Measurements from ENCODE around the gene PCDHB12.
"Not testable (repeated sequence)": the region's sequence is repeated elsewhere in the genome, so short reads cannot be mapped to it uniquely, and the experiment has no call there.

Gene PCDHB12

GRCh38 chr5:141208478-141208877 is at the start of gene PCDHB12:
Gene PCDHB12 (plus strand): TSS chr5:141208719. CDS start chr5:141208908, 189 bp downstream.
- no peak for TF ChIP-seq CTCF (IDR thresholded peaks at IDR 0.05; ENCODE audit: extremely low read depth, missing control alignments)
- no peak for DNase-seq (ENCODE audit: low spot score)

DNA sequence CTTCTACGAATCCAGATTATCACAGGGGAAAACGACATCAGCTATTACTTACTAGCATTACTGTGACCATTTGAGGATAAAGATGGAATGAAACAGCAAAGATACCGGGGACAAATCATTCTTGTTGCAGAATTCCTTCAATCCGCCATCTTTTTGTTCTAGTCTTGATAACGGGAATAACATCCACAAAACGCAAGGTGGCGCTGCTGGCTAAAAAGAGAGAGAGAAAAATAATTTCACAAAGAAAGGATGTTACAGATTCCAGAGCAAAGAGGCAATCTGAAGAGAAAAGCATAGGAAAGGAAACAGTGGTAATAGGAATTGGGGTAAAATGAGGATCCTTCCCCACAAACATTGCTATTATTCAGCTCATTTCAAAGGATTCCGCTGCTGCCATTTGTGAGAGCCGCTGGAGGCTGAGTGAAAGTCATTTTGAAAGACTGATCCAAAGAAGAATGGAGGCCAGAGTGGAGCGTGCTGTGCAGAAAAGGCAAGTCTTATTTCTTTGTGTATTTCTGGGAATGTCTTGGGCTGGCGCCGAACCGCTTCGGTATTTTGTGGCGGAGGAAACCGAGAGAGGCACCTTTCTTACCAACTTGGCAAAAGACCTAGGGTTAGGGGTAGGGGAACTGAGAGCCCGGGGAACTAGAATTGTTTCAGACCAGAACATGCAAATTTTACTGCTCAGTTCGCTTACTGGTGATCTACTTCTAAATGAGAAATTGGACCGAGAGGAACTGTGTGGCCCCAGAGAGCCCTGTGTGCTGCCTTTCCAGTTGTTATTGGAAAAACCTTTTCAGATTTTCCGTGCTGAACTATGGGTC is 35.9 kb upstream of the PCDHB12 start, which contains the start of gene PCDHB7:
Gene PCDHB7 (plus strand): TSS at position 264 of the 824 bp plus-strand sequence. CDS start 192 bp downstream, at position 456.
- DNase-seq (ENCODE audit: low spot score): no peak
- no peak for TF ChIP-seq CTCF (IDR thresholded peaks at IDR 0.05; ENCODE audit: extremely low read depth, missing control alignments)

DNA sequence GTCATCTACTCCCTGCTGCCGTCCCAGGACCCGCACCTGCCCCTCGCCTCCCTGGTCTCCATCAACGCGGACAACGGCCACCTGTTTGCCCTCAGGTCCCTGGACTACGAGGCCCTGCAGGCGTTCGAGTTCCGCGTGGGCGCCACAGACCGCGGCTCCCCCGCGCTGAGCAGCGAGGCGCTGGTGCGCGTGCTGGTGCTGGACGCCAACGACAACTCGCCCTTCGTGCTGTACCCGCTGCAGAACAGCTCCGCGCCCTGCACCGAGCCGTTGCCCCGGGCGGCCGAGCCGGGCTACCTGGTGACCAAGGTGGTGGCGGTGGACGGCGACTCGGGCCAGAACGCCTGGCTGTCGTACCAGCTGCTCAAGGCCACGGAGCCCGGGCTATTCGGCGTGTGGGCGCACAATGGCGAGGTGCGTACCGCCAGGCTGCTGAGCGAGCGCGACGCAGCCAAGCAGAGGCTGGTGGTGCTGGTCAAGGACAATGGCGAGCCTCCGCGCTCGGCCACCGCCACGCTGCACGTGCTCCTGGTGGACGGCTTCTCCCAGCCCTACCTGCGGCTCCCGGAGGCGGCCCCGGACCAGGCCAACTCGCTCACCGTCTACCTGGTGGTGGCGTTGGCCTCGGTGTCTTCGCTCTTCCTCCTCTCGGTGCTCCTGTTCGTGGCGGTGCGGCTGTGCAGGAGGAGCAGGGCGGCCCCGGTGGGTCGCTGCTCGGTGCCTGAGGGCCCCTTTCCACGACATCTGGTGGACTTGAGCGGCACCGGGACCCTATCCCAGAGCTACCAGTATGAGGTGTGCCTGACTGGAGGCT is 34.0 kb upstream of the PCDHB12 start:
- not testable (repeated sequence) for DNase-seq (ENCODE audit: low spot score)

- TF ChIP-seq CTCF (IDR thresholded peaks at IDR 0.05; ENCODE audit: extremely low read depth, missing control alignments): no peak
These were observed 32.6 kb upstream of the PCDHB12 start for GRCh38 chr5:141175933-141176332.

DNA sequence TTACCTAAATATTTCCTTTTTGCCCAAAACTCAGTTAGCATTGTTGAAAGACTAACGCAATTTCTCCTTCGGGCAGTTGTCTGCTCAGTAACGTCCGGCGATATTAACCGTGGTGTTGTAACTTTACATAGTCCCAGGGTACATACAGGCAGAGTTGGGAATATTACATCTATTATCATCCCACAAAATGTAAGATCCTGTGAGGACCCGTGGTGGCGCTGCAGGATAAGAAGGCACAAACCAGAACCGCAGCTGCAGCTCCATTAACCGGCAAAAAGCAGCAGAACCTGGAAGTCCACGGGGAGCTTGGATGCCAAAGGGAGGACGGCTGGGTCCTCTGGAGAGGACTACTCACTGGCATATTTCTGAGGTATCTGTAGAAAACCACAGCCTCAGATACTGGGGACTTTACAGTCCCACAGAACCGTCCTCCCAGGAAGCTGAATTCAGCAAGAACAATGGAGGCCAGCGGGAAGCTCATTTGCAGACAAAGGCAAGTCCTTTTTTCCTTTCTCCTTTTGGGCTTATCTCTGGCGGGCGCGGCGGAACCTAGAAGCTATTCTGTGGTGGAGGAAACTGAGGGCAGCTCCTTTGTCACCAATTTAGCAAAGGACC is 30.8 kb upstream of the PCDHB12 start, which contains the start of gene PCDHB8:
Gene PCDHB8 (plus strand): TSS at position 214 of the 615 bp plus-strand sequence. CDS start 245 bp downstream, at position 459.
- DNase-seq (ENCODE audit: low spot score): not testable (repeated sequence)

More at GRCh38 chr5:141175933-141176332, 32.6 kb upstream of the PCDHB12 start:
- no peak for DNase-seq (ENCODE audit: low spot score)

GRCh38 chr5:141179371-141179770 is 29.1 kb upstream of the PCDHB12 start:
- DNase-seq (ENCODE audit: low spot score): not testable (repeated sequence)

DNA sequence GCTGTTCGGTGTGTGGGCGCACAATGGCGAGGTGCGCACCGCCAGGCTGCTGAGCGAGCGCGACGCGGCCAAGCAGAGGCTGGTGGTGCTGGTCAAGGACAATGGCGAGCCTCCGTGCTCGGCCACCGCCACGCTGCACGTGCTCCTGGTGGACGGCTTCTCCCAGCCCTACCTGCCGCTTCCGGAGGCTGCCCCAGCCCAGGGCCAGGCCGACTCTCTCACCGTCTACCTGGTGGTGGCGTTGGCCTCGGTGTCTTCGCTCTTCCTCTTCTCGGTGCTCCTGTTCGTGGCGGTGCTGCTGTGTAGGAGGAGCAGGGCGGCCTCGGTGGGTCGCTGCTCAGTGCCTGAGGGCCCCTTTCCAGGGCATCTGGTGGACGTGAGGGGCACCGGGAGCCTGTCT is 28.6 kb upstream of the PCDHB12 start:
- not testable (repeated sequence) for DNase-seq (ENCODE audit: low spot score)

DNA sequence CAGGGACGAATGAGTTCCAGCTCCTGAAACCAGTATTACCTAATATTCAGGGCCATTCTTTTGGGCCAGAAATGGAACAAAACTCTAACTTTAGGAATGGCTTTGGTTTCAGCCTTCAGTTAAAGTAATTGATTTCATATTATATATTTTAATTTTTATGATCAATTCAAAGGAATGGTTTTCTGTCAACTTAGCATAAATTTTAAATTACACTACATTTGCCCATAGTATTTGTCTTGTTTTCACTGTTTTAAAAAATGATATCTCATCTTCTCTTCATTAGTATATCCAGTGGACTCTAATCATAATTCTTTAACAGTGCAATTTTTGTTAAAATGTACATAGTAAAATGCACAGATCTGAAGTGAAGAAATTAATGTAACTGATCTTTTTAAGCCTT is 28.2 kb upstream of the PCDHB12 start:
- TF ChIP-seq CTCF (IDR thresholded peaks at IDR 0.05; ENCODE audit: extremely low read depth, missing control alignments): no peak
- DNase-seq (ENCODE audit: low spot score): no peak

DNA sequence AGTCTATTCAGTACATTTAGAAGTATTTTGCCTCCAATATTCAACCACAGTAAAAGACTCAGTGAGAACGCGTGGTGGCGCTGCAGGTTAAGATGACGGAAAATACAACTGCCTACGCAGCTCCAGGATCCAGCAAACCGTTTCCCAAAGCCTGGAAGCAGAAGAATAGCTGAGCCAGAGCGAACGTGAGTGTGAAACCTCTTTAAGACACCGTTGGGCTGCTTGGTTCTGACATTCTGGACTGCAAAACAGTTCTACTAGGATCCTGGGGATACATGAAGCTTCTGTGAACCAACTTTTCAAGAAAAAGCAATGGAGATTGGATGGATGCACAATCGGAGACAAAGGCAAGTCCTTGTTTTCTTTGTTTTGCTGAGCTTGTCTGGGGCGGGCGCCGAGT is 26.3 kb upstream of the PCDHB12 start, which contains the start of gene PCDHB16:
Gene PCDHB16 (plus strand): TSS at position 140 of the 400 bp plus-strand sequence. CDS start 173 bp downstream, at position 313.
- no peak for DNase-seq (ENCODE audit: low spot score)
- no peak for TF ChIP-seq CTCF (IDR thresholded peaks at IDR 0.05; ENCODE audit: extremely low read depth, missing control alignments)

GRCh38 chr5:141184117-141184855 is 24.2 kb upstream of the PCDHB12 start:
- DNase-seq (ENCODE audit: low spot score): not testable (repeated sequence)
